ENCODE data around the gene TXNRD3. TPM values are rescaled to one million over a fixed set of nuclear protein-coding genes. Genes with fewer than 3 reads are reported as not detected.

The TXNRD3 gene
- total RNA-seq, 1 donor from 2014 or later: 6.2 TPM

- no peak for TF ChIP-seq CTCF (IDR thresholded peaks at IDR 0.05; ENCODE audit: insufficient read depth, low read length, poor library complexity, severe bottlenecking)
- H3K27me3 ChIP-seq (ENCODE audit: control insufficient read depth, insufficient read depth, low read length): peaks cover 20% of the 10 kb centered on the region
- H3K4me3 ChIP-seq (ENCODE audit: low read depth, low read length): no peak overlapping the region
- DNase-seq (ENCODE audit: low read depth): no peak
- H3K36me3 ChIP-seq (ENCODE audit: control insufficient read depth, insufficient read depth, low read length): no peaks in the 10 kb centered on the region
Measured at GRCh38 chr3:126682009-126682408, 27.1 kb upstream of the TXNRD3 start.

DNA sequence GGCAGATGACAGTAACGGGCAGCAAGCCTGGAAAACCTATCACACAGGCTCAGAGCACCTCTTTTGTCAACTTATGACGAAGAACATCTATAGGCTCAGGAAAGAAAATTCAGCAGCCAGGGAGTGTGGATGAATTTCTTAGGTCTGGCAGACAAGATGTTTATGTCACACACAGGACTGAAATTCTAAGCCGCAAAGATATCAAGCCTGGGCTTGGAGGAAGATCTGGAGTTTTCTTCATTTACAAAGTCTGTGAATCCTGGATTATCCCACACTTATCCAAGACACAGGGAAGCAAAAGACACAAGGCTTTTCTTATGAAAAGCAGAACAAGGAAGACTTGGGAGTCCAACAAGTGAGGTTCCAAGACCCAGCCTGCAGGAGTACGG, 25.7 kb upstream of the TXNRD3 start:
- no peak overlapping the region for H3K4me3 ChIP-seq (ENCODE audit: low read depth, low read length)
- H3K36me3 ChIP-seq (ENCODE audit: control insufficient read depth, insufficient read depth, low read length): no peaks in the 10 kb centered on the region
- no peak for TF ChIP-seq CTCF (IDR thresholded peaks at IDR 0.05; ENCODE audit: insufficient read depth, low read length, poor library complexity, severe bottlenecking)
- DNase-seq (ENCODE audit: low read depth): no peak
- peaks cover 20% of the 10 kb centered on the region for H3K27me3 ChIP-seq (ENCODE audit: control insufficient read depth, insufficient read depth, low read length)

DNA sequence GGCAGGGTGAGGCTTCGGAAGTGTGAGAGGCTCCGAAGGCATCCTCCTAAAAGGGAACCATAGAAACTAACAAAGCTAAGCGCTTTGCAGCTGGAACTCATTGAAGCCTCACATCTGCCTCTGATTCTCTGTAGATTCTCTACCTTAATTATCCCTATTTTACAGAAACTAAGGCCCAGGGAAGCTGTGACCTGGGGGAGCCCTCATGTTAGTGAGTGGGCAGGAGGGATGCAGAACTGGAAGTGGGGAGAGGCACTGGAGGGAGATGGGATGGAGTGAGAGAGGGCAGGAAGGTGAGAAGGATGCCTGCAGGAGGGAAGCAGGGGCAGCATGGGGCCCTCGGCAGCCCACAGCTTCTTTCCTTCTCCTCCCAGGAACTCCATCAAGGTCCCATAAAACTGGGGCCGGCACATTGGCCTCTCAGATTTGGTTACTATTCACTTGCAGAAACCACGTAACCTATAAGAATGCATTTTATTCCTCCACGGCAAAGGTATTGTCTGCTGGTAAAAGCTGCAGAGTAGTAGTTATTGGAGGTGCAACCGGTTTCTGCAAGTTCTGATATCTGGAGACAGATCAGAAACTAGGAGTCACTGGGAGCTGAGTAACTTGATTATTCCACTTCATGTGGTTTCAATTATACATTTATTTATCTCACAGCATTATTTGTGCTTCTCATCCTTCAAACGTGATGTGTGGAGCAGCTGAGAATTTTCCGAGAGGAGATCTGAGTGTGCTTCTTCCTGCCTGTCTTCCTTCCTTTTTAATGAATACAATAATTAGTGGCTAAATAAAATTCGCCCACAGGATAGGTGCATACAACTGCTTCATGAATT, 25.1 kb upstream of the TXNRD3 start:
- no peak for TF ChIP-seq CTCF (IDR thresholded peaks at IDR 0.05; ENCODE audit: insufficient read depth, low read length, poor library complexity, severe bottlenecking)
- Histone ChIP-seq H3K4me3 (ENCODE audit: low read depth, low read length) (no peak overlapping the region), H3K36me3 (ENCODE audit: control insufficient read depth, insufficient read depth, low read length) (no peaks in the 10 kb centered on the region), H3K27me3 (ENCODE audit: control insufficient read depth, insufficient read depth, low read length) (peaks cover 20% of the 10 kb centered on the region)
- DNase-seq (ENCODE audit: low read depth): no peak

GRCh38 chr3:126679318-126679751, 24.4 kb upstream of the TXNRD3 start:
- H3K4me3 ChIP-seq (ENCODE audit: low read depth, low read length): no peak overlapping the region
- peaks cover 19% of the 10 kb centered on the region for H3K27me3 ChIP-seq (ENCODE audit: control insufficient read depth, insufficient read depth, low read length)
- DNase-seq (ENCODE audit: low read depth): no peak
- TF ChIP-seq CTCF (IDR thresholded peaks at IDR 0.05; ENCODE audit: insufficient read depth, low read length, poor library complexity, severe bottlenecking): peak; percentile 97
- H3K36me3 ChIP-seq (ENCODE audit: control insufficient read depth, insufficient read depth, low read length): no peaks in the 10 kb centered on the region

- no peak for DNase-seq (ENCODE audit: low read depth)
- TF ChIP-seq CTCF (IDR thresholded peaks at IDR 0.05; ENCODE audit: insufficient read depth, low read length, poor library complexity, severe bottlenecking): no peak
- Histone ChIP-seq H3K36me3 (ENCODE audit: control insufficient read depth, insufficient read depth, low read length) (no peaks in the 10 kb centered on the region), H3K4me3 (ENCODE audit: low read depth, low read length) (no peak overlapping the region), H3K27me3 (ENCODE audit: control insufficient read depth, insufficient read depth, low read length) (peaks cover 17% of the 10 kb centered on the region)
Measured at GRCh38 chr3:126678693-126679317, 23.9 kb upstream of the TXNRD3 start.
